Activated CD4-positive, alpha-beta T cell treated with anti-CD3 and anti-CD28 coated beads for 36 hours (primary cell): ENCODE results near the gene PRKCA. TPM values are rescaled to one million over a fixed set of nuclear protein-coding genes. Genes with fewer than 3 reads are reported as not detected.
A peak's percentile ranks its signal among the peaks of the same experiment; 100 is the strongest.

Experiments
- ATAC-seq: fragments of 200-7000 bp; cut with Tn5 transposase; one replicate; pipeline ENCODE4 v1.10.0; 2021; ENCODE audit warnings: mild to moderate bottlenecking, moderate library complexity
- CTCF ChIA-PET: fragments of 350-600 bp; sonication (Branson Sonifier 250); formaldehyde crosslinking; loops from one replicate; lab custom pipeline; 2021; ENCODE audit warnings: antibody characterized with exemption; lab: Charles Lee
- POLR2A ChIA-PET: fragments of 350-600 bp; sonication (Branson Sonifier 250); formaldehyde crosslinking; loops from one replicate; lab custom pipeline; 2021; ENCODE audit warnings: antibody characterized with exemption, inconsistent platforms; lab: Charles Lee
- DNase-seq: peaks from one replicate; pipeline ENCODE4 v3.0.0-alpha.2; 2020
- H3K27ac Mint-ChIP-seq: one replicate; pipeline ENCODE4 v1.8.0; 2021; ENCODE audit warnings: mixed read lengths
- H3K27me3 Mint-ChIP-seq: one replicate; pipeline ENCODE4 v1.8.0; 2021; ENCODE audit warnings: mixed read lengths
- H3K36me3 Mint-ChIP-seq: one replicate; pipeline ENCODE4 v1.8.0; 2021; ENCODE audit warnings: low read depth, mixed read lengths
- H3K4me1 Mint-ChIP-seq: one replicate; pipeline ENCODE4 v1.8.0; 2021; ENCODE audit warnings: mixed read lengths
- H3K4me3 Mint-ChIP-seq: one replicate; pipeline ENCODE4 v1.8.0; 2021; ENCODE audit warnings: mild to moderate bottlenecking, moderate library complexity, mixed read lengths
- H3K9me3 Mint-ChIP-seq: one replicate; pipeline ENCODE4 v1.8.0; 2021; ENCODE audit warnings: low read depth, mixed read lengths
- intact Hi-C, 2 experiments: fragments of 100-400 bp; cut with DNase I in 1 of 2; cut with micrococcal nuclease in 1 of 2; formaldehyde crosslinking; loops; one replicate each; pipeline versions ENCODE4 v1.14.2 to v1.15.1; 2022 to 2024; cut with DNase I, micrococcal nuclease
- total RNA-seq, 2 experiments: library from RNA; stranded (reverse); gene quantifications; one replicate each; pipeline ENCODE4 v1.2.3, GENCODE V29; 2021

PRKCA gene
- total RNA-seq, 2 experiments from 2014 or later = 73.3 to 77.0 TPM

GRCh38 chr17:66542967-66543520 lies 240.6 kb downstream of the PRKCA start:
- ChIA-PET CTCF (interaction anchor here (1.4 kb wide), 1 partner anchor 23 kb away, joined by 4 read pairs; no protein-coding TSS in a partner anchor), POLR2A (no interaction called here)
- no peak for DNase-seq
- Mint-ChIP-seq H3K4me1 (peaks cover 78% of the 10 kb centered on the region), H3K4me3 (no peak overlapping the region), H3K36me3 (peaks cover 30% of the 10 kb centered on the region), H3K27ac (no peak overlapping the region), H3K9me3 (peaks cover 8% of the 10 kb centered on the region), H3K27me3 (no peaks in the 10 kb centered on the region)
- ATAC-seq = no peak
- intact Hi-C loops = loop anchor here in 1 of 2 experiments (2.0 kb wide), 1 partner anchor 18 kb away; no protein-coding TSS in a partner anchor

- Mint-ChIP-seq H3K36me3 (peaks cover 30% of the 10 kb centered on the region), H3K4me3 (no peak overlapping the region), H3K9me3 (peaks cover 8% of the 10 kb centered on the region), H3K27ac (no peak overlapping the region), H3K4me1 (peaks cover 78% of the 10 kb centered on the region), H3K27me3 (no peaks in the 10 kb centered on the region)
- DNase-seq (no peak), ATAC-seq (no peak)
- intact Hi-C loops = loop anchor here in 1 of 2 experiments (2.0 kb wide), 1 partner anchor 19 kb away; no protein-coding TSS in a partner anchor
- POLR2A ChIA-PET = no interaction called here
- CTCF ChIA-PET = interaction anchor here (1.4 kb wide), 1 partner anchor 23 kb away, joined by 4 read pairs; no protein-coding TSS in a partner anchor
These were observed 241.1 kb downstream of the PRKCA start for GRCh38 chr17:66543526-66543925.

DNA sequence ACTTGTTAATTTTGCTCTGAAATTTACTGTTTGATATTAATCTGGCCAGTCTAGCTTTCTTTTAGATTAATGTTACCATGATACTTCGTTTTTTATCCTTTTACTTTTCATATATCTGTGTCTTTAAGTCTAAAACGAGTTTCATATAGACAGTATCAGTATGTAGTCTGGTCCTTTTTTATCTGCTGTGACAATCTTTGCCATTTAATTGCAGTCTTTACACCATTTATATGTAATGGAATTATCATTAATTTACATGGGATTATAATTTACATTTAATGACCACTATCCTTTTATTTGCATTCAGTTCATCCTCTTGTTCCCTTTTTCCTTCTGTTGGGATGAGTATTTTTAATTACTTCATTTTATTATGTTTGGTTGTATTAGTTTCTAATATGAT lies 243.5 kb downstream of the PRKCA start:
- intact Hi-C loops = loop anchor here (2.0 kb wide), 2 partner anchors 27 to 231 kb away; no protein-coding TSS in a partner anchor
- ATAC-seq (no peak), DNase-seq (no peak)
- Mint-ChIP-seq H3K4me1 (peaks cover 72% of the 10 kb centered on the region), H3K4me3 (no peak overlapping the region), H3K36me3 (peaks cover 27% of the 10 kb centered on the region), H3K27me3 (no peaks in the 10 kb centered on the region), H3K9me3 (peaks cover 8% of the 10 kb centered on the region), H3K27ac (no peak overlapping the region)
- POLR2A ChIA-PET = interaction anchor here (0.7 kb wide), 1 partner anchor 83 kb away, joined by 3 read pairs; no protein-coding TSS in a partner anchor
- CTCF ChIA-PET = interaction anchor here (1.3 kb wide), 1 partner anchor 165 kb away, joined by 3 read pairs; no protein-coding TSS in a partner anchor

- intact Hi-C loops = loop anchor here (1.0 to 2.0 kb wide), 5 partner anchors 25 to 233 kb away; no protein-coding TSS in a partner anchor
- Mint-ChIP-seq H3K36me3 (peaks cover 28% of the 10 kb centered on the region), H3K4me1 (peaks cover 62% of the 10 kb centered on the region), H3K27ac (peak overlapping the region; percentile 81), H3K27me3 (no peaks in the 10 kb centered on the region), H3K9me3 (peaks cover 8% of the 10 kb centered on the region), H3K4me3 (no peak overlapping the region)
- ChIA-PET CTCF (interaction anchor here (1.1 to 1.5 kb wide), 3 partner anchors 21 to 299 kb away, joined by 3 read pairs; no protein-coding TSS in a partner anchor), POLR2A (interaction anchor here (0.8 to 1.1 kb wide), 2 partner anchors 86 to 237 kb away, joined by 3 to 10 read pairs; no protein-coding TSS in a partner anchor)
- ATAC-seq = peak; percentile 80
- DNase-seq = no peak
These were observed 244.9 kb downstream of the PRKCA start for GRCh38 chr17:66547151-66547865.

DNA sequence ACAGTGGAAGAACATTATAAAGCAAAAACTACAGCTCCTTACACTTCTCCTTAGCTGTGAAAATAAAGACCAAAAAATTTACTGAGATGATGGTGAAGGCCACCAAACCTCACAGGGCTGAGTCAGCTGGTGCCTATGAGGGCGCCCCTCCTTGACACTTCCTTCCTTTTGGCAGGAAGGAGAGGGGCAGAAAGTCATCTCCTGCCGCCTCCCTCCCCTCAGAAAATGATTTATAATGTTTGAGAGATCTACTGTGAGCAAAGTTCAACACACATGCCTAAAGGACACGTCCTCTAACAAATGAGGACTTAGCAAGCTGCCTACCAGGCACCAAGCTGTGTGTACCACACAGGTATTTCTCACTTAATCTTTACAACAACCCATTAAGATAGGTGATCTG lies 245.7 kb downstream of the PRKCA start:
- intact Hi-C loops = no loop called here
- Mint-ChIP-seq H3K36me3 (peaks cover 31% of the 10 kb centered on the region), H3K9me3 (peaks cover 8% of the 10 kb centered on the region), H3K4me1 (peaks cover 54% of the 10 kb centered on the region), H3K4me3 (no peak overlapping the region), H3K27me3 (no peaks in the 10 kb centered on the region), H3K27ac (peak overlapping the region; percentile 81)
- ChIA-PET POLR2A (interaction anchor here (0.6 to 1.1 kb wide), 2 partner anchors 14 to 238 kb away, joined by 3 read pairs; no protein-coding TSS in a partner anchor), CTCF (interaction anchor here (1.1 to 1.5 kb wide), 3 partner anchors 22 to 300 kb away, joined by 3 to 4 read pairs (median 3); no protein-coding TSS in a partner anchor)
- ATAC-seq (peak; percentile 67), DNase-seq (peak; percentile 75)

- H3K36me3 Mint-ChIP-seq = peaks cover 32% of the 10 kb centered on the region
- no peaks in the 10 kb centered on the region for H3K27me3 Mint-ChIP-seq
- ATAC-seq (no peak), DNase-seq (no peak)
- intact Hi-C loops = no loop called here
- peaks cover 8% of the 10 kb centered on the region for H3K9me3 Mint-ChIP-seq
- peak overlapping the region; percentile 81 for H3K27ac Mint-ChIP-seq
- CTCF ChIA-PET = interaction anchor here (0.6 to 1.1 kb wide), 3 partner anchors 81 to 301 kb away, joined by 3 to 4 read pairs (median 4); no protein-coding TSS in a partner anchor
- H3K4me1 Mint-ChIP-seq = peaks cover 52% of the 10 kb centered on the region
- H3K4me3 Mint-ChIP-seq = no peak overlapping the region
- POLR2A ChIA-PET = interaction anchor here (0.6 kb wide), 1 partner anchor 13 kb away, joined by 3 read pairs; no protein-coding TSS in a partner anchor
These were observed 246.4 kb downstream of the PRKCA start for GRCh38 chr17:66548659-66549310.

- ATAC-seq = no peak
- Mint-ChIP-seq H3K36me3 (peaks cover 32% of the 10 kb centered on the region), H3K4me1 (peaks cover 52% of the 10 kb centered on the region), H3K9me3 (peaks cover 8% of the 10 kb centered on the region), H3K27ac (no peak overlapping the region), H3K4me3 (no peak overlapping the region), H3K27me3 (no peaks in the 10 kb centered on the region)
- ChIA-PET CTCF (interaction anchor here (1.1 kb wide), 1 partner anchor 81 kb away, joined by 4 read pairs; no protein-coding TSS in a partner anchor), POLR2A (no interaction called here)
- intact Hi-C loops = no loop called here
- DNase-seq = no peak
These were observed 246.9 kb downstream of the PRKCA start for GRCh38 chr17:66549311-66549704.

DNA sequence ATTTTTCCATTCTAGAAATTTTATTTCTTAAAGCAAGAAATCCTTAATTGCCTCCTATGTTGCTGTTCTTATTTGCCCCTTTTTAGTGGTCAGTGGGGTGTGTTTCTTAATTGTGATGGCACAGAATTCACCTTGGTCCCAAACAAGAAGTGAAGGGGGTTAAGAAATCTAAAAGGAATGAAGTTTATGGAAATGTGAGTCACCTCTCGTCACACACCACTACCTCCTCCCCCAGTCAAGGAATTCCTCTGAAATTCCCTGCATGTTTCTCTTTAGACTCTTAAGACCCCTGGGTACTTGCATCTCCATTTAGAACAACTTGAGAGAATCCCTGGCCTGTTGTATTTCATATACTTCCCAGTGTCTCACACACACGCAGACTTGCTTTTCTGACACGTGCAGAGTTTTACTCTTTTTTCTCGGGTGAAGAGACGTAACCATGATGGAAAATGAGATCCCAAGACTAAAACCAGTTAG lies 247.4 kb downstream of the PRKCA start:
- ChIA-PET CTCF (no interaction called here), POLR2A (no interaction called here)
- H3K36me3 Mint-ChIP-seq = peaks cover 32% of the 10 kb centered on the region
- H3K4me1 Mint-ChIP-seq = peaks cover 52% of the 10 kb centered on the region
- intact Hi-C loops = no loop called here
- peaks cover 8% of the 10 kb centered on the region for H3K9me3 Mint-ChIP-seq
- H3K27me3 Mint-ChIP-seq = no peaks in the 10 kb centered on the region
- DNase-seq = no peak
- ATAC-seq = no peak
- H3K27ac Mint-ChIP-seq = peak overlapping the region; percentile 13
- H3K4me3 Mint-ChIP-seq = no peak overlapping the region

GRCh38 chr17:66551839-66552238 lies 249.4 kb downstream of the PRKCA start:
- H3K4me3 Mint-ChIP-seq = no peak overlapping the region
- intact Hi-C loops = no loop called here
- H3K27me3 Mint-ChIP-seq = no peaks in the 10 kb centered on the region
- H3K27ac Mint-ChIP-seq = no peak overlapping the region
- CTCF ChIA-PET = interaction anchor here (1.4 kb wide), 1 partner anchor 15 kb away, joined by 7 read pairs; no protein-coding TSS in a partner anchor
- peaks cover 25% of the 10 kb centered on the region for H3K36me3 Mint-ChIP-seq
- ATAC-seq = no peak
- POLR2A ChIA-PET = no interaction called here
- H3K9me3 Mint-ChIP-seq = no peaks in the 10 kb centered on the region
- H3K4me1 Mint-ChIP-seq = peaks cover 45% of the 10 kb centered on the region
- DNase-seq = no peak

DNA sequence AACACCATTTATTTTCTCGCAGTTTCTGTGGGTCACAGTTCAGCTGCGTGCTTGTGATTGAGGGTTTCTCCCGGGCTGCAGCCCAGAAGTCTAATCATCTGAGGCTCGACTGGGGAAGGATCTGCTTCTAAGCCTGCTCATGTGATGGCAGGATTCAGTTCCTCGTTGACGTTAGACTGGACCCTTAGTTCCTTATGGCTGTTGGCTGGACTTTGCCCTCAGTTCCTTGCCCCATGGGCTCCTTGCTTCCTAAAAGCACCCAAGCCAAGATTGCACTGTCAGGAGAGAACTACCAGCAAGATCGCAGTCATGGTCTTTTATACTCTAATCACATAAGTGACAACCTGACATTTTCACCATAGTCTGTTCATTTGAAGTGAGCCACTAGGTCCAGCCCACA lies 250.0 kb downstream of the PRKCA start:
- intact Hi-C loops = no loop called here
- H3K4me3 Mint-ChIP-seq = no peak overlapping the region
- H3K27ac Mint-ChIP-seq = no peak overlapping the region
- H3K9me3 Mint-ChIP-seq = no peaks in the 10 kb centered on the region
- ChIA-PET CTCF (interaction anchor here (1.2 to 1.4 kb wide), 2 partner anchors 15 to 155 kb away, joined by 5 to 7 read pairs; no protein-coding TSS in a partner anchor), POLR2A (no interaction called here)
- H3K36me3 Mint-ChIP-seq = peaks cover 22% of the 10 kb centered on the region
- H3K4me1 Mint-ChIP-seq = peaks cover 45% of the 10 kb centered on the region
- ATAC-seq = no peak
- no peaks in the 10 kb centered on the region for H3K27me3 Mint-ChIP-seq
- no peak for DNase-seq
